HEK293T (cell line): ENCODE data around the gene FHAD1.

Source experiments
- ARNT ChIP-seq: fragments of 450-650 bp; IDR thresholded peaks from 2 replicates; pipeline ENCODE4 v1.6.1; 2017; ENCODE audit warnings: mild to moderate bottlenecking
- BHLHE40 ChIP-seq: fragments of 450-650 bp; IDR thresholded peaks from 2 replicates; pipeline ENCODE4 v1.6.1; 2016; ENCODE audit warnings: mild to moderate bottlenecking, moderate library complexity, borderline replicate concordance
- CTBP1 ChIP-seq: fragments of 450-650 bp; IDR thresholded peaks from 2 replicates; pipeline ENCODE4 v1.6.1; 2016; ENCODE audit warnings: borderline replicate concordance
- ELF4 ChIP-seq: fragments of 450-650 bp; IDR thresholded peaks from 2 replicates; pipeline ENCODE4 v1.6.1; 2017; ENCODE audit warnings: antibody characterized with exemption
- FOXA1 ChIP-seq: fragments of 450-650 bp; IDR thresholded peaks from 2 replicates; pipeline ENCODE4 v1.6.1; 2016; ENCODE audit warnings: mild to moderate bottlenecking
- FOXK2 ChIP-seq: fragments of 450-650 bp; IDR thresholded peaks from 2 replicates; pipeline ENCODE4 v1.6.1; 2016; ENCODE audit warnings: mild to moderate bottlenecking
- FOXM1 ChIP-seq: fragments of 450-650 bp; IDR thresholded peaks from 2 replicates; pipeline ENCODE4 v1.6.1; 2017; ENCODE audit warnings: mild to moderate bottlenecking, borderline replicate concordance
- HDGF ChIP-seq: fragments of 450-650 bp; IDR thresholded peaks from 2 replicates; pipeline ENCODE4 v1.6.1; 2017; ENCODE audit warnings: antibody characterized with exemption, borderline replicate concordance
- NFRKB ChIP-seq: fragments of 450-650 bp; IDR thresholded peaks from 2 replicates; pipeline ENCODE4 v1.6.1; 2016; ENCODE audit warnings: mild to moderate bottlenecking, moderate library complexity
- PKNOX1 ChIP-seq: fragments of 450-650 bp; IDR thresholded peaks from 2 replicates; pipeline ENCODE4 v1.6.1; 2016
- SP1 ChIP-seq: fragments of 450-650 bp; IDR thresholded peaks from 2 replicates; pipeline ENCODE4 v1.6.1; 2017
- TARDBP ChIP-seq: fragments of 450-650 bp; IDR thresholded peaks from 2 replicates; pipeline ENCODE4 v1.6.1; 2016
- ZNF384 ChIP-seq: fragments of 450-650 bp; IDR thresholded peaks from 2 replicates; pipeline ENCODE4 v1.6.1; 2016

GRCh38 chr1:15408890-15409387 is 161.9 kb downstream of the FHAD1 start:
- no peak for TF ChIP-seq FOXM1
- no peak for TF ChIP-seq BHLHE40
- no peak for TF ChIP-seq SP1
- no peak for TF ChIP-seq ZNF384
- no peak for TF ChIP-seq ELF4
- no peak for TF ChIP-seq FOXA1
- TF ChIP-seq HDGF = no peak
- no peak for TF ChIP-seq ARNT
- no peak for TF ChIP-seq PKNOX1
- TF ChIP-seq NFRKB = no peak
- TF ChIP-seq FOXK2 = no peak
- TF ChIP-seq CTBP1 = no peak
- no peak for TF ChIP-seq TARDBP
